ENCODE data around the gene CARD14. TPM values are rescaled to one million over a fixed set of nuclear protein-coding genes. Genes with fewer than 3 reads are reported as not detected.

CARD14 gene
- total RNA-seq, 1 experiment from 2014 or later: not detected

- H3K27me3 ChIP-seq (ENCODE audit: control insufficient read depth, insufficient read depth, low read length): no peaks in the 10 kb centered on the region
- TF ChIP-seq POLR2AphosphoS5 (IDR thresholded peaks at IDR 0.05; ENCODE audit: low read depth, low read length): no peak
- TF ChIP-seq REST (IDR thresholded peaks at IDR 0.05; ENCODE audit: insufficient read depth in 1 of 2, low read depth in 2 of 2, low read length in 1 of 2): no peak
- TF ChIP-seq CTCF (IDR thresholded peaks at IDR 0.05): no peak
- no peak for TF ChIP-seq TCF7L2 (IDR thresholded peaks at IDR 0.05; ENCODE audit: low read depth, low read length)
- no peak for TF ChIP-seq SIN3A (IDR thresholded peaks at IDR 0.05; ENCODE audit: borderline replicate concordance, insufficient read depth, low read depth, low read length)
- no peak overlapping the region for H3K27ac ChIP-seq (ENCODE audit: low read length)
- H3K4me1 ChIP-seq (ENCODE audit: control insufficient read depth, insufficient read depth, low read length): no peaks in the 10 kb centered on the region
- ChIA-PET CTCF (no interaction called here), POLR2A (interaction anchor here (0.6 to 0.7 kb wide), 2 partner anchors 12 to 81 kb away, joined by 3 to 6 read pairs; partner anchors contain the start of genes SGSH and SLC26A11)
- in situ Hi-C loops (cut with HindIII; ENCODE audit: low pct_unique_long_range_greater_than_20kb, low sequenced_read_pairs): no loop called here
- no TSS peak for BruUV-seq (replicated peaks)
- no peak overlapping the region for H3K4me3 ChIP-seq (ENCODE audit: low read depth in 2 of 2, low read length in 2 of 2)
- ATAC-seq: no peak
- intact Hi-C loops (cut with micrococcal nuclease; ENCODE audit: unreplicated experiment): no loop called here
- peaks cover 66% of the 10 kb centered on the region for H3K36me3 ChIP-seq (ENCODE audit: control insufficient read depth, insufficient read depth, low read length)
- no peaks in the 10 kb centered on the region for H3K9me3 ChIP-seq (ENCODE audit: control insufficient read depth, insufficient read depth, low read depth, low read length)
- no peak for DNase-seq (ENCODE audit: low read depth, low spot score)
Measured at GRCh38 chr17:80138856-80139426, 30.9 kb upstream of the CARD14 start.

DNA sequence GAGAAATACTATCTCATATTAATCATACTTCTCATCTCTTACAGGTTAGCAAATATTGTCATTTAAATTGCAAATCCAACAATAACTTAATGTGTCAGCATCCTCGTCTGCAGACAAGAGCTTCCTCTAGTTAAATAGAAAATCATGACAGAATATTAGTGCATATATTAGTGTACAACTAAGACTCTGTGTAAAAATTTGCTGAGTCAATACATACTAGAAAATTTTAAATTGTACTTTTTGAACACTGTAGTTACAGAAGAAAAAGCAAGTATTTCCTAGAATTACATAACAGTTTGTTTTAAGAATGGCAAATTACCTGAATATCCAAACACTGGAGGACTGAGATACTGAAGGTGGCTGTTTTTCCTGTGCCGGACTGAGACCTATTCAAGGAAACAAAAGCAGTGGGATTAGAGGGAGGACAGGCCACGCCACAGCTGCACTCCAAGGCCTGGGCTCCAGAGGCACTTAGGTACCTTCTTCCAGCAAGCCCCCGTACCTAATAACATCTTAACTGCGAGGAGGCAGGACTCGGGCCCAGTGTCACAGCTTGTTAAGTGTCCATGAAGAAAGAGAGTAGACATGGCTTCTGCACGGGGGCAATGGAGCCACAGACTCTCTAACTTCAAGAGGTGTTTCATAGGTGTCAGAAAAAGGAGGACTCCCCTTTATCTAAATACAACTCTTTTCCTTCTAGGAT is 28.2 kb upstream of the CARD14 start:
- intact Hi-C loops (cut with micrococcal nuclease; ENCODE audit: unreplicated experiment) (no loop called here), in situ Hi-C loops (cut with HindIII; ENCODE audit: low pct_unique_long_range_greater_than_20kb, low sequenced_read_pairs) (no loop called here)
- Histone ChIP-seq H3K4me3 (ENCODE audit: low read depth in 2 of 2, low read length in 2 of 2) (no peak overlapping the region), H3K27me3 (ENCODE audit: control insufficient read depth, insufficient read depth, low read length) (no peaks in the 10 kb centered on the region), H3K4me1 (ENCODE audit: control insufficient read depth, insufficient read depth, low read length) (peaks cover 12% of the 10 kb centered on the region), H3K9me3 (ENCODE audit: control insufficient read depth, insufficient read depth, low read depth, low read length) (no peaks in the 10 kb centered on the region), H3K27ac (ENCODE audit: low read length) (no peak overlapping the region), H3K36me3 (ENCODE audit: control insufficient read depth, insufficient read depth, low read length) (peaks cover 60% of the 10 kb centered on the region)
- CTCF ChIA-PET: no interaction called here
- POLR2A ChIA-PET: no interaction called here
- ATAC-seq: no peak
- DNase-seq (ENCODE audit: low read depth, low spot score): no peak
- no peak for TF ChIP-seq REST (IDR thresholded peaks at IDR 0.05; ENCODE audit: insufficient read depth in 1 of 2, low read depth in 2 of 2, low read length in 1 of 2)
- no peak for TF ChIP-seq TCF7L2 (IDR thresholded peaks at IDR 0.05; ENCODE audit: low read depth, low read length)
- TF ChIP-seq POLR2AphosphoS5 (IDR thresholded peaks at IDR 0.05; ENCODE audit: low read depth, low read length): no peak
- no peak for TF ChIP-seq SIN3A (IDR thresholded peaks at IDR 0.05; ENCODE audit: borderline replicate concordance, insufficient read depth, low read depth, low read length)
- TF ChIP-seq CTCF (IDR thresholded peaks at IDR 0.05): no peak
- BruUV-seq (replicated peaks): no TSS peak
